ENCODE measurements around the gene MYH14.

DNA sequence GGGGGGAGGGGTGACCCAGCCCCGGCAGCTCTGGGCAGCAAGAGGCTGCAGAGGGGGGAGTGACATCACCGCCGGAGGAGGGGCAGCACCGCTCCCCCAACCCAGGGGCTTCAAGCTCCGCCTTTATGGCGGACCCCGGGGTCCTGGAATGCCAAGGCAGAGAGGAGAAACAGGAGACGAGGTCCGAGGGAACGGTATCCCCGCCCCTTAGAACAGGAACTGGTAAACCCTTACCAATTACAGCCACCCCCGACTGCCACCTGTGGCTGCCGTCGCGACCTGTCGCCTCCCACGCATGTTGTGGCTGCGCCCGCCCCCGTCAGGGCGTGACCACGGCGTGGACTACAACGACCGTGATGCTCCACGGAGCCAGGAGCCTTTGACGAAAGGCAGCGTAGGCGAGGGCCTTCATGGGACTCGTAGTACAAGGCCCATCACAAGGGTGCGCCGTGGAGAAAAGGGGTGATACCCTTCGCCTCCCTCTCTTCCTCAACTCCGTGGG, 129.9 kb downstream of the MYH14 start:
- TF ChIP-seq, protein P1, sequence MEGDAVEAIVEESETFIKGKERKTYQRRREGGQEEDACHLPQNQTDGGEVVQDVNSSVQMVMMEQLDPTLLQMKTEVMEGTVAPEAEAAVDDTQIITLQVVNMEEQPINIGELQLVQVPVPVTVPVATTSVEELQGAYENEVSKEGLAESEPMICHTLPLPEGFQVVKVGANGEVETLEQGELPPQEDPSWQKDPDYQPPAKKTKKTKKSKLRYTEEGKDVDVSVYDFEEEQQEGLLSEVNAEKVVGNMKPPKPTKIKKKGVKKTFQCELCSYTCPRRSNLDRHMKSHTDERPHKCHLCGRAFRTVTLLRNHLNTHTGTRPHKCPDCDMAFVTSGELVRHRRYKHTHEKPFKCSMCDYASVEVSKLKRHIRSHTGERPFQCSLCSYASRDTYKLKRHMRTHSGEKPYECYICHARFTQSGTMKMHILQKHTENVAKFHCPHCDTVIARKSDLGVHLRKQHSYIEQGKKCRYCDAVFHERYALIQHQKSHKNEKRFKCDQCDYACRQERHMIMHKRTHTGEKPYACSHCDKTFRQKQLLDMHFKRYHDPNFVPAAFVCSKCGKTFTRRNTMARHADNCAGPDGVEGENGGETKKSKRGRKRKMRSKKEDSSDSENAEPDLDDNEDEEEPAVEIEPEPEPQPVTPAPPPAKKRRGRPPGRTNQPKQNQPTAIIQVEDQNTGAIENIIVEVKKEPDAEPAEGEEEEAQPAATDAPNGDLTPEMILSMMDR (optimal IDR thresholded peaks at IDR 0.05 in 1 of 3, IDR thresholded peaks at IDR 0.05 in 1 of 3, conservative IDR thresholded peaks at IDR 0.05 in 1 of 3; ENCODE audit: extremely low read depth in 1 of 3, insufficient read depth in 2 of 3, low read length in 3 of 3), result no peak
- TF ChIP-seq EZH2 (IDR thresholded peaks at IDR 0.05; ENCODE audit: low read length), result no peak
